Measurements from ENCODE around the gene DDX5.
A peak's percentile ranks its signal among the peaks of the same experiment; 100 is the strongest.

Gene DDX5

DNA sequence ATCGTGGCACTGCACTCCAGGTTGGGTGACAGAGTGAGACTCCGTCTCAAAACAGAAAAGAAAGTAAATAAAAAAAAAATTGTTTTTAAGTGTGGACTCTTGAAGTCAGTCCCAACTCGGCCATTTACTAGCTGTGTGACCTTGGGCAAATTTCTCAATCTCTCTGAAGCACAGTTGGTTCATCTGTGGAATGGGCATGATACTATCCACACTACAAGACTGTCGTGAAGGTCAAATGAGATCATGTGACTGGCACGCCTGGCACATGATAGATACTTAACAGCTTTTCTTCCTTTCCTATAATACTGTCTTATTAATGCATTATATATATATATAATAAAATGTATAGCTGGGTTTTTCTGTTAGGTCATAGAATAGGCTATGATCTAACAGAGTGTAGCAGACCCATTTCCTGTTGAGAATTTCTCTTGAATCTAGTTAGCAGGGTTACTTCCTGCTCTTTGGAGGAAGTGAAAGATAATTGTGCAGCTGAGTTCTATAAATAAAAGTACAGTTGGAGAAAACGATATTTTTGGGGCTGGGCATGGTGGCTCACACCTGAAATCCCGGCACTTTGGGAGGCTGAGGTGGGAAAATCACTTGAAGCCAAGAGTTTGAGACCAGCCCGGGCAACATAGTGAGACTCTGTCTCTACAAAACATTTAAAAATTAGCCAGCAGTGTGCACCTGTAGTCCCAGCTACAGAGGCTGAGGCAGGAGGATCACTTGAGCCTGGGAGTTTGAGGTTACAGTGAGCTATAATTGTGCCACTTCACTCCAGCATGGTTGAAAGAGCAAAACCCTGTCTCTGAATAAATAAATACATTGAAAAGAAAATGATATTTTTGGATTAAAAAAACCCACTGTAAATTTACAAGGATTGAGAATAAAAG, 49.9 kb downstream of the DDX5 start:
- no peak overlapping the region for H3K4me3 Mint-ChIP-seq
- DNase-seq (ENCODE audit: low spot score in 2 of 2) (no peak), ATAC-seq (no peak)
- no peaks in the 10 kb centered on the region for H3K9me3 Mint-ChIP-seq
- peak overlapping the region; percentile 60 for H3K27ac Mint-ChIP-seq
- no peaks in the 10 kb centered on the region for H3K36me3 Mint-ChIP-seq
- H3K4me1 Mint-ChIP-seq: no peaks in the 10 kb centered on the region

DNA sequence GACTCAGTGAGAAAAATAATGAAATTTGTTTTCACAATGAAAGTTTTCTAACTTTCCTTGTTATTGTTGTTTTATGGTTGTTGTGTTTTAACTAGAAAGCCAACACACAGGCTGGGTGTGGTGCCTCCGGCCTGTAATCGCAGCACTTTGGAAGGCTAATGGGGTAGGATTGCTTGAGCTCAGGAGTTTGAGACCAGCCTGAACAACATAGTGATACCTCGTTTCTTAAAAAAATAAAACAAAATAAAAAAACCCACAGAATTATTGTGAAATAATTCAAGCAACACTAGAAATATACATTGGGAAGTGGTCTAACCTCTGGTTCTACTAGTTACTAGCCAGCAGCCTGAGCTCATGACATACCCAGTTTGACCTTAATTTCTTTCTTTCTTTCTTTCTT, 56.5 kb downstream of the DDX5 start:
- H3K4me3 Mint-ChIP-seq: no peak overlapping the region
- no peaks in the 10 kb centered on the region for H3K9me3 Mint-ChIP-seq
- DNase-seq (ENCODE audit: low spot score in 2 of 2): no peak
- H3K36me3 Mint-ChIP-seq: no peaks in the 10 kb centered on the region
- no peak for ATAC-seq
- H3K4me1 Mint-ChIP-seq: peaks cover 13% of the 10 kb centered on the region
- H3K27ac Mint-ChIP-seq: no peak overlapping the region

DNA sequence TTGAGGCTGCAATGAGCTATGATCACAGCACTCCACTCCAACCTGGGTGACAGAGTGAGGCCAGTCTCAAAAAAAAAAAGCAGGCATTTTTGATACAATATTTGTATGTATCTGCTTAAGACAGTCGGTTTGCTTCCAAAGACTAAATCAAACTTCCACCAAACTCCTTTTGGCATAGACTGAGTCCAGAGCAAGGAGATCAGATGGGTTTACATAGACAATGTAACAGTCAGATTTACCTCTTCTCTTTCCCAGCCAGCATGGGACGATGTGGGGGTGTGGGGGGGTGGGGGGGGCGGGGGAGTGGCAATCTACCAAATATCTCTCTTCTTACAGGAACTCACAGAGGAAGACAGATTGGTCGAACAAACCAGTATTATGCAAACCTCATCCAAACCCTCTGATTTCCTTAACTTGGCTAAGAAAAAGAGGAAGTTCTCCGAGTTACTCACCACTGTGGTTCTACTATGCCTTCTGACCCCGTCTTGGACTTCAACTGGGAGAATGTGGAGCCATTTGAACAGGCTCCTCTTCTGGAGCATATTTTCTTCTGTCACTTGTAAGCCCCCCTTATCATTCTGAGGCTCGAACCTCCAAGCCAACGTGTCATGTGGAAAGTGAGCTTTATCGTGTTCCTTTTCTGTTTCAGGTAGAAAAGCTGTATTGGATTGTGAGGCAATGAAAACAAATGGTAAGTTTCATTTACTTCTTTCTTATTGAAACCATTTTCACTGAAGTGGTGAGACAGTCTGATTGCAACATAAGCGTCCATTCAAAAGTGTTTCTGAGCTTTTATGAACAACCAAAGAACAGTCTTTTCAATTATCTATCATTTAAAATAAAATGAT, 57.2 kb downstream of the DDX5 start, which contains the start of gene MILR1:
TSS of gene MILR1 (plus strand) at position 451 of the 848 bp plus-strand sequence. CDS start at position 505, 54 bp downstream.
- Mint-ChIP-seq H3K36me3 (no peaks in the 10 kb centered on the region), H3K27ac (peak within 1 kb of the TSS; percentile 23), H3K9me3 (no peaks in the 10 kb centered on the region), H3K4me3 (no peak within 1 kb of the TSS), H3K4me1 (peaks cover 13% of the 10 kb centered on the region)
- ATAC-seq (no peak), DNase-seq (ENCODE audit: low spot score in 2 of 2) (no peak)
